ENCODE measurements around the gene HIP1R.
A peak's percentile ranks its signal among the peaks of the same experiment; 100 is the strongest.

The HIP1R gene

DNA sequence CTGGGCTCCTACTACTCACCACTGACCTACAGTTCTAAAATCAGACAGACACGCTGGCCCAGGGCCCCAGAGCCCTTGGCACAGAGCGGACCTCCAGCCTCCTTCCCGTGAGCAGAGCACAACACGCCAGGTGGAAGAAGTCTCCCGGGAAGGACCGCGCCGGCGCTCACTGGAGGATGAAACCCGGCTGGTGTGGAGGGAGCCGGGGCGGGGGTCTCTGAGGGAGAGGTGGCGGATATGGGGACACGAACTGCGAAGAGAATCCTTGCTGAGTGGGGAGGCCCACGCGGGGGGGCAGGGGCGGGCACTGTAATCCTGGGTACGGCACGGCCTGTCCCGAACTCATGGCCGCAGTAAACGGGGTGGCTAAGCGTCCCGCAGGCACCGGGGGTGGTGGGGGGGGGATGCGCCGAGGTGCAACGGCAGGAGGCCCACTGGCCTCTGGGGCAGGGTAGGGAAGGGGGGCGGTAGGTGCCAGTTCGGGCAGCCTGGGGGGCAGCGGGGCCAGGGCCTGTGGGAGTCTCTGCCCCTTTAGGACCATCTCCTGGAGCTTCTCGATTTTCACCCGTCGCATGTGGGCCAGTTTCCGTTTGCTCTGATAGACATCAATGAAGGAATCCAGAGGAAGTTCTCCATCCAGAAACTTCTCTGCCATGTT lies 31.8 kb downstream of the HIP1R start:
- H3K27me3 Mint-ChIP-seq, result no peaks in the 10 kb centered on the region
- H3K4me1 Mint-ChIP-seq, result peaks cover 42% of the 10 kb centered on the region
- no peak for ATAC-seq (ENCODE audit: low read depth)
- H3K4me3 Mint-ChIP-seq, result no peak overlapping the region
- H3K36me3 Mint-ChIP-seq, result peaks cover 17% of the 10 kb centered on the region
- no peaks in the 10 kb centered on the region for H3K9me3 Mint-ChIP-seq
- no peak for DNase-seq (ENCODE audit: low spot score in 2 of 2)
- H3K27ac Mint-ChIP-seq, result no peak overlapping the region

GRCh38 chr12:122867691-122868461 lies 32.6 kb downstream of the HIP1R start:
- Mint-ChIP-seq H3K4me3 (no peak overlapping the region), H3K4me1 (peaks cover 42% of the 10 kb centered on the region)

GRCh38 chr12:122868471-122869177 lies 33.4 kb downstream of the HIP1R start:
- Mint-ChIP-seq H3K27me3 (no peaks in the 10 kb centered on the region), H3K4me3 (no peak overlapping the region), H3K27ac (peak overlapping the region; percentile 68), H3K36me3 (peaks cover 17% of the 10 kb centered on the region), H3K9me3 (no peaks in the 10 kb centered on the region), H3K4me1 (peaks cover 45% of the 10 kb centered on the region)
- no peak for DNase-seq (ENCODE audit: low spot score in 2 of 2)
- ATAC-seq (ENCODE audit: low read depth), result no peak

More at GRCh38 chr12:122867691-122868461, 32.6 kb downstream of the HIP1R start:
- DNase-seq (ENCODE audit: low spot score in 2 of 2) (no peak), ATAC-seq (ENCODE audit: low read depth) (no peak)
- H3K27ac Mint-ChIP-seq, result peak overlapping the region; percentile 68
- no peaks in the 10 kb centered on the region for H3K9me3 Mint-ChIP-seq
- H3K36me3 Mint-ChIP-seq, result peaks cover 17% of the 10 kb centered on the region
- no peaks in the 10 kb centered on the region for H3K27me3 Mint-ChIP-seq

GRCh38 chr12:122869207-122869973 lies 34.1 kb downstream of the HIP1R start:
- no peak for ATAC-seq (ENCODE audit: low read depth)
- Mint-ChIP-seq H3K27ac (peak overlapping the region; percentile 68), H3K9me3 (no peaks in the 10 kb centered on the region), H3K4me3 (peak overlapping the region; percentile 53), H3K36me3 (peaks cover 17% of the 10 kb centered on the region), H3K4me1 (peaks cover 51% of the 10 kb centered on the region), H3K27me3 (no peaks in the 10 kb centered on the region)
- DNase-seq (ENCODE audit: low spot score in 2 of 2), result no peak

- ATAC-seq (ENCODE audit: low read depth) (no peak), DNase-seq (ENCODE audit: low spot score in 2 of 2) (no peak)
- peaks cover 48% of the 10 kb centered on the region for H3K4me1 Mint-ChIP-seq
- peaks cover 17% of the 10 kb centered on the region for H3K36me3 Mint-ChIP-seq
- peak overlapping the region; percentile 74 for H3K27ac Mint-ChIP-seq
- no peaks in the 10 kb centered on the region for H3K27me3 Mint-ChIP-seq
- no peaks in the 10 kb centered on the region for H3K9me3 Mint-ChIP-seq
- peak overlapping the region; percentile 90 for H3K4me3 Mint-ChIP-seq
Observed at GRCh38 chr12:122870163-122870842, 35.0 kb downstream of the HIP1R start.

- peaks cover 52% of the 10 kb centered on the region for H3K4me1 Mint-ChIP-seq
- H3K27me3 Mint-ChIP-seq, result no peaks in the 10 kb centered on the region
Observed at GRCh38 chr12:122870867-122871664, 35.8 kb downstream of the HIP1R start.

DNA sequence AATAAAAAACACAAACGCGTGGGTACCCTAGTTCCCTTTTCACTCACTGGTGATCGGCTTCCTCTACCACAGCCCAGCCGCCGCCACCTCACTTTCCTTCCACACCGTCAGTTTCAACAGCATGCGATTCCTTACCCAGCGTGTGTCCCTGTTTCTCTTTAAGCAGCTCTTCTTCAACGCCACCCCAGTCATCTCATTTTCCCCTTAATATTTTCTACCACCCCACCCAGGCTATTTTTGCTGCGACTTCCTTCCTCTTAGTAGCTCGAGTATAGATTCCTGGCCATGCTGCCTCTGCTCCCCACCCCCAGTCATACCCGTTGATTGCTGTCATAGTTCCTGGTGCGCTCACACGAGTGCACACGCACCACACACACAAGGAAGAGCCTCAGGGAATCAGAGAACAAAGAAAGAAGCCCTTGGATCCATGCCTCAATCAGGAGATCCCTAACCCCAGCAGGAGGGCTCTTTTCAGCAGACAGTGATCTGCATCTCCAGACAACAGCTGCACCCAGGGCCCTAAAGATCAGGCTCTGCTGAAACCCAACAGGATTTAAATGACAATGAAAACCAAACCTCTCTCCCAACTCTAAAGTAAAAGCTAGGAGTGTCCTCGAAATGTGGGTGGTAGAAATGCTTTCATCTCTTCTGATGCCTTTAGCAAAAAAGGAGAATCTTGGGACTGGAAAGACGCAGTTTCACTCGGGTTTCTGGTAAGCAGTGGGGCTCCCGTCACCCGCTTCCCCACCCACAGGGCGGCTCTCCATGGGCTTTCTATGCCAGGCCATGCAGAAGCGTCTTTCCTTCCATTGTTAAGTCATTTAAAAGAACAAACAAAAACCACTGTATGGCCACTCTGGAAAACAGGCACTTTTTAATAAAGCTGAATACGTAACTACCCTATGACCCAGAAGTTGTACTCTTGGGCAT lies 36.9 kb downstream of the HIP1R start:
- H3K36me3 Mint-ChIP-seq, result peaks cover 14% of the 10 kb centered on the region
- H3K9me3 Mint-ChIP-seq, result no peaks in the 10 kb centered on the region
- ATAC-seq (ENCODE audit: low read depth) (peak; percentile 77), DNase-seq (ENCODE audit: low spot score in 2 of 2) (no peak)
- peaks cover 55% of the 10 kb centered on the region for H3K4me1 Mint-ChIP-seq
- peak overlapping the region; percentile 74 for H3K27ac Mint-ChIP-seq
- peak overlapping the region; percentile 90 for H3K4me3 Mint-ChIP-seq
- no peaks in the 10 kb centered on the region for H3K27me3 Mint-ChIP-seq

More at GRCh38 chr12:122870867-122871664, 35.8 kb downstream of the HIP1R start:
- peak overlapping the region; percentile 90 for H3K4me3 Mint-ChIP-seq
- peak overlapping the region; percentile 74 for H3K27ac Mint-ChIP-seq
- no peaks in the 10 kb centered on the region for H3K9me3 Mint-ChIP-seq
- H3K36me3 Mint-ChIP-seq, result peaks cover 17% of the 10 kb centered on the region
- DNase-seq (ENCODE audit: low spot score in 2 of 2) (no peak), ATAC-seq (ENCODE audit: low read depth) (no peak)

- Mint-ChIP-seq H3K4me1 (peaks cover 60% of the 10 kb centered on the region), H3K9me3 (no peaks in the 10 kb centered on the region), H3K4me3 (peak overlapping the region; percentile 9), H3K36me3 (peaks cover 17% of the 10 kb centered on the region), H3K27ac (peak overlapping the region; percentile 74), H3K27me3 (no peaks in the 10 kb centered on the region)
- ATAC-seq (ENCODE audit: low read depth), result no peak
- no peak for DNase-seq (ENCODE audit: low spot score in 2 of 2)
Observed at GRCh38 chr12:122872815-122873361, 37.6 kb downstream of the HIP1R start.

GRCh38 chr12:122873540-122873939 lies 38.3 kb downstream of the HIP1R start:
- peak overlapping the region; percentile 25 for H3K4me3 Mint-ChIP-seq
- no peaks in the 10 kb centered on the region for H3K27me3 Mint-ChIP-seq
- no peak for ATAC-seq (ENCODE audit: low read depth)

GRCh38 chr12:122874081-122874480 lies 38.8 kb downstream of the HIP1R start:
- no peaks in the 10 kb centered on the region for H3K9me3 Mint-ChIP-seq
- peak overlapping the region; percentile 50 for H3K27ac Mint-ChIP-seq
- ATAC-seq (ENCODE audit: low read depth) (no peak), DNase-seq (ENCODE audit: low spot score in 2 of 2) (no peak)
- H3K4me3 Mint-ChIP-seq, result peak overlapping the region; percentile 17
- no peaks in the 10 kb centered on the region for H3K27me3 Mint-ChIP-seq
- peaks cover 12% of the 10 kb centered on the region for H3K36me3 Mint-ChIP-seq
- peaks cover 58% of the 10 kb centered on the region for H3K4me1 Mint-ChIP-seq

More at GRCh38 chr12:122873540-122873939, 38.3 kb downstream of the HIP1R start:
- Mint-ChIP-seq H3K9me3 (no peaks in the 10 kb centered on the region), H3K36me3 (peaks cover 17% of the 10 kb centered on the region), H3K4me1 (peaks cover 60% of the 10 kb centered on the region), H3K27ac (no peak overlapping the region)
- DNase-seq (ENCODE audit: low spot score in 2 of 2), result no peak

- Mint-ChIP-seq H3K4me3 (peak overlapping the region; percentile 49), H3K4me1 (peaks cover 62% of the 10 kb centered on the region), H3K36me3 (peaks cover 12% of the 10 kb centered on the region), H3K9me3 (no peaks in the 10 kb centered on the region), H3K27ac (peak overlapping the region; percentile 58), H3K27me3 (no peaks in the 10 kb centered on the region)
- ATAC-seq (ENCODE audit: low read depth) (peak; percentile 30), DNase-seq (ENCODE audit: low spot score in 2 of 2) (no peak)
Observed at GRCh38 chr12:122875590-122876220, 40.4 kb downstream of the HIP1R start.
